GM18519 (cell line): ENCODE measurements around the gene VHLL.
"Not testable (repeated sequence)": the region's sequence is repeated elsewhere in the genome, so short reads cannot be mapped to it uniquely, and the experiment has no call there.

Source experiments
- ATAC-seq: cut with Tn5 transposase; IDR thresholded peaks from one replicate; pipeline ENCODE4 v1.9.1; 2021; ENCODE audit warnings: mild to moderate bottlenecking, moderate library complexity; ENCODE audit not compliant: unreplicated experiment, low FRiP score

Gene VHLL

GRCh38 chr1:156298852-156299357 is at the start of gene VHLL:
VHLL (minus strand) TSS chr1:156299307; CDS start chr1:156299189, 118 bp downstream.
- no peak for ATAC-seq

- no peak for ATAC-seq
These were observed 48.2 kb upstream of the VHLL start for GRCh38 chr1:156347331-156347730.

DNA sequence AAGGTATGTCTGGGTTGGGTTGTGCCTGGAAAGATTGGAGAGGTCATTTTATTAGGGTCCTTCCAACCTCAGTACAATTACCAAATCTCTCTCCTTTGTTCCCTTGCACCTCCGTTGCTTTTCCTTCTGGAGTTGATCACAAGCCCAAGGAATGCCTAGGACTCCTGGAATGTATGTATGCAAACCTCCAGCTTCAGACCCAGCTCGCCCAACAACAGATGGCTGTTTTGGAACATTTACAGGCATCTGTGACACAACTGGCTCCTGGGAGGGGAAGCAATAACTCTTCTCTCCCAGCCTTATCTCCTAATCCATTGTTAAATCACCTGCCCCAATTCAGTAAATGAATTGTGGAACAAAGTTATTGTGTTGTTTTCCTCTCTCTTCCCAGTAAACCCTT is 47.5 kb upstream of the VHLL start:
- ATAC-seq: no peak

DNA sequence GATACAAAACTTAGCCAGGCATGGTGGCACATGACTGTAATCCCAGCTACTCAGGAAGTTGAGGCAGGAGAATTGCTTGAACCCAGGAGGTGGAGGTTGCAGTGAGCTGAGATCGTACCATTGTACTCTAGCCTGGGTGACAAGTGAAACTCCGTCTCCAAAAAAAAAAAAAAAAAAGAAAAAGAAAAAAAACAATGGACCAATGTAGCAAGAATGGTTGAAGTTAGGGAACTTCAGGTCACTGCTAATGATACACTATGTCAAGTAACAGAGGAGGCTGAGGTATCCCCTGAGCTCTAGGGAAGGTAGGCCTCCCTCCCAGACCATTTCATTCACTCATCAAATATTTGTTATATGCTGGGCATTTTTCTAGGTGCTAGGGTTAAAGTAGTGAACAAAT is 46.9 kb upstream of the VHLL start:
- ATAC-seq: not testable (repeated sequence)

- ATAC-seq: no peak
These were observed 45.3 kb upstream of the VHLL start for GRCh38 chr1:156344409-156344808.

- no peak for ATAC-seq
These were observed 43.3 kb upstream of the VHLL start for GRCh38 chr1:156342166-156342955.

- ATAC-seq: peak; percentile 72
These were observed 39.3 kb upstream of the VHLL start, which contains the start of the genes CCT3 and TSACC for GRCh38 chr1:156338180-156338976. CCT3 (minus strand) TSS chr1:156338292; CDS start chr1:156338184, 108 bp downstream. TSACC (plus strand) TSS chr1:156338526; CDS start chr1:156339758, 1,232 bp downstream.

DNA sequence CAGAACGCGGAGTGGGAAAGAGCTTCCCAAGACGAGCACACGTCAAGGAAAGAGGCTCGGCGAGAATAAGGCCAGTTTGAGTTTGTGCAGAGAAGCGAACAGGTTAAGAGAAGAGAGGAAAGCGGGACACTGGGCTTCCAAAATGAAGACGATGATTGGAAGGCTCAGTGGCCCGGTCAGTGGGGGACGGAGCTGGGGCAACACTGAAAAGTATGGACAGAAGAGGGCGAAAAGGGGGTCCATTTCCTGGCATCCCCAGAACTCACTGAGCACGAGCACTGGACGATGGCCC is 38.7 kb upstream of the VHLL start:
- ATAC-seq: no peak

DNA sequence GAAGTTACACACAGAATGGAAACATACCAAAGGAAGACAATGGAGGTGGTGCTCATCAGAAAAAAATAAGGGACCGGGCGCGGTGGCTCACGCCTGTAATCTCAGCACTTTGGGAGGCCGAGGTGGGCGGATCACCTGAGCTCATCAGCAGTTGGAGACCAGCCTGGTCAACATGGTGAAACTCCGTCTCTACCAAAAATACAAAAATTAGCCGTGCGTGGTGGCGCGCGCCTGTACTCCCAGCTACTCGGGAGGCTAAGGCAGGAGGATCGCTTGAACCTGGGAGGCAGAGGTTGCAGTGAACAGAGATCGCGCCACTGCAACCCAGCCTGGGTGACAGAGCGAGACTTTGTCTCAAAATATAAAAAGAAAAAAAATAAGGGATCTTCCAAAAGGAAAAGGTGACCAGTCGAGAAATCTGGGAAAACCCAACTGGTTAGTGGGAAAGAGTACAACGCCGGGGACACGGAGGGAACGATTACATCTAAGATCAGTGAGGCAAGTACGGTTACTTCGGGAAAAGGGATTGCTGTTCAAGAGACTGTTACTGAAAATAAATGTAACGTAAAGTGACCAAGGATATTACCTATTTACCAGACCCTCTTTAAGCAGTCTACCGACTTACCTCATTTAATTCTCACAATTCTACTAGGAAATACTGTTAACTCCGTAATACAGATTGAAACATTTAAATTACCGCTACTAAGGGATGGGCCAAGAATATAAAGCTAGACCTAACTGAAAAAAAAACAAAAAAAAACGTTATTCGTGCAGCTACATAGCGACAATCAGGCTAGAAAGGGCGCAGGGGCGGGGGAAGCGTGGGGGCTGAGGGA is 38.2 kb upstream of the VHLL start:
- no peak for ATAC-seq

DNA sequence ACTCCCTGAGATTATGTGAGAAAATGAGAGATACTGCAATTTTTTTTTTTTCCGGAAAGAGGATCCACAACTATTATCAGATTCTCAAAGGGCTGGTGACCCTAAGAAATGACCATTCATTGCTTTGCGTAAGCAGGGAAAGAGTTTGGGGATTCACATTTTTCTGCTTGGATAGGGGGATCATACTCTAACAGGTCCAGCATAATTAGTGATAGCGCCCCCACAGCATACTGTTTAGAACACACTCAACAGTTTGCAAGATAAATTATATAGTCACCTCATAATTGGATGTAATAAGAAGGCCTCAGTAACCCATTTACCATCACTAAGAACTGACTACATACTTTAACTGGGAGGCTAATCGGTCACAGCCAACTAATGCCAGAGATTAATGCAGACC is 37.1 kb upstream of the VHLL start:
- ATAC-seq: no peak

GRCh38 chr1:156323179-156323578 is 24.1 kb upstream of the VHLL start:
- ATAC-seq: not testable (repeated sequence)

DNA sequence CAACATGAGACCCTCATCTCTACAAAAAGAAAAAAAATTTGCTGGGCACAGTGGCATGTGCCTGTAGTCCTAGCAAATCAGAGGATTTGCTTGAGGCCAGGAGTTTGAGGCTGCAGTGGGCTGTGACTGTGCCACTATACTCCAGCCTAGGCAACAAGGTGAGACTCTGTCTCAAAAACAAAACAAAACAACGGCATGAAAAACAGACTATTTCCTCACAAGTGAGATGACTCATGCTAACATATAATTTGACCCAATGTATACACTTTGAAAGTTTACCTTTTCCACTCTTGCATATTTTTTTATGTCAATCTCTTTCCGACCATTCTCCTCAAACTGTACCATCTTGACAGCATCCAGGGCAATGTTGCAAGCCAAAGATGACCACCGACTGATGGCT is 21.5 kb upstream of the VHLL start:
- ATAC-seq: no peak

- no peak for ATAC-seq
These were observed 20.6 kb upstream of the VHLL start for GRCh38 chr1:156319664-156320063.

DNA sequence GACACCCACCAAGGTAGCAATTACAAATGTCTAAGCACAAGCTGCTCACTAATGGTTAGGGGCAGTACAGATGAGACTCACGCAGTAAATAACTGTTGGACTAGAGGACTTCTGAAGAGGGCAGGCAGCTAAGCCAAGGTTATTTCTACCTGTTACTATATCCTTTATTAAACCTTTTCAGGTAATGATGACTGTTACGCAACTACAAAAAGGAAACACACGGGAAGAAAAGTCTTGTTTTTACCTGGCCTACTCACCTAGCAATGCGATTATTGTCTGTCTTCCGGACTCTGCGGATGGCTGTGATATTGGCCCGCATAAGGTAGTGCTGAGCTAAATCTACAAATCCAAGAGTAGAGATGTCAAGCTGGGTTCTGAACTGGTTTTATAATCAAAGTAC is 17.8 kb upstream of the VHLL start:
- no peak for ATAC-seq

- no peak for ATAC-seq
These were observed 11.9 kb upstream of the VHLL start for GRCh38 chr1:156310962-156311361.

- ATAC-seq: no peak
These were observed 9.0 kb upstream of the VHLL start for GRCh38 chr1:156308078-156308477.

DNA sequence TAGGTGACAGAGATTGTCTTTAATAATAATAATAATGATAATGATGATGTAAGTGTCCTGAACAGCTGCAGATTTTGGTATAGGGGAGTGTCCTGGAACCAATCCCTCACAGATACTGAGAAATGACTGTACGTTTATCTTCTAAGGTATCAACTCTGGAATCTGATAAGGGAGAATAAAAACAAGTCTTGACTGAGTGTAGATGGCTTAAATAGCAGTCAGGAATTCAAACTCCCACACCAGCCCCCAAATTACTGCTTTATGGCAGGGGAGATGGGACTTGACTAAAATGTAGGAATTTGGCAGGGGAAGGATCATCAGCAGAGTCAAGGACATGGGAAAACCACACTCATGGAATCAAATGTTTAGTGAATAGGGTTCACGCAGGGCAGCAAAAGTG is 6.1 kb upstream of the VHLL start:
- no peak for ATAC-seq

DNA sequence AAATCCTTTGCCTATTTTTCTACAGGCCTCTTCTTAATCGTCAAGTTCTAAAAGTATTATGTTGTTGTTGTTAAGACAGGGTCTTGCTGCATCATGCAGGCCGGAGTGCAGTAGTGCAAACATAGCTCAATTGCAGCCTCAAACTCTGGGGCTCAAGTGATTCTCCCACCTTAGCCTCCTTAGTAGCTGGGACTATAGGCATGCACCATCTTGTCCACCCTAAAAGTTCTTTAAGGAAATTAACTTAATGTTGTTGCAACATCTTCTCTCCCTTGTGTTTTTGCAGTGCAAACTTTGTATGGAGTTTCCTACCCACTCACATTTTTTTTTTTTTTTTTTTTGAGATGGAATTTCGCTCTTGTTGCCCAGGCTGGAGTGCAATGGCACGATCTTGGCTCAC is 4.1 kb upstream of the VHLL start:
- no peak for ATAC-seq

- no peak for ATAC-seq
These were observed 3.6 kb downstream of the VHLL start, which contains the start of gene GLMP for GRCh38 chr1:156295391-156295947. GLMP (minus strand) TSS chr1:156295679; CDS start chr1:156295645, 34 bp downstream.

- no peak for ATAC-seq
These were observed 5.2 kb downstream of the VHLL start for GRCh38 chr1:156293895-156294294.
